GM18502 (cell line): ENCODE measurements around the gene MBTPS1.
"Not testable (repeated sequence)": the region's sequence is repeated elsewhere in the genome, so short reads cannot be mapped to it uniquely, and the experiment has no call there.

Experiments
- ATAC-seq: cut with Tn5 transposase; IDR thresholded peaks from one replicate; pipeline ENCODE4 v1.9.1; 2021; ENCODE audit warnings: mild to moderate bottlenecking; ENCODE audit not compliant: unreplicated experiment, poor library complexity

The MBTPS1 gene

GRCh38 chr16:84137769-84138357, 21.1 kb upstream of the MBTPS1 start:
- ATAC-seq = no peak

- no peak for ATAC-seq
Measured at GRCh38 chr16:84137287-84137686, 20.5 kb upstream of the MBTPS1 start.

- ATAC-seq = no peak
Measured at GRCh38 chr16:84136331-84137125, 19.8 kb upstream of the MBTPS1 start.

GRCh38 chr16:84132527-84133285, 16.0 kb upstream of the MBTPS1 start:
- no peak for ATAC-seq

GRCh38 chr16:84131117-84131516, 14.4 kb upstream of the MBTPS1 start:
- no peak for ATAC-seq

- ATAC-seq = no peak
Measured at GRCh38 chr16:84124257-84125073, 7.7 kb upstream of the MBTPS1 start.

GRCh38 chr16:84121007-84121406, 4.3 kb upstream of the MBTPS1 start:
- ATAC-seq = no peak

GRCh38 chr16:84120023-84120422, 3.3 kb upstream of the MBTPS1 start:
- ATAC-seq = no peak

- ATAC-seq = no peak
Measured at GRCh38 chr16:84119368-84119767, 2.6 kb upstream of the MBTPS1 start.

GRCh38 chr16:84118315-84118714, 1.6 kb upstream of the MBTPS1 start:
- ATAC-seq = not testable (repeated sequence)

- no peak for ATAC-seq
Measured at GRCh38 chr16:84117494-84117843, 727 bp upstream of the MBTPS1 start.

- peak; percentile 43 for ATAC-seq
Measured at GRCh38 chr16:84115919-84116719, 623 bp downstream of the MBTPS1 start.

- not testable (repeated sequence) for ATAC-seq
Measured at GRCh38 chr16:84111949-84112348, 4.8 kb downstream of the MBTPS1 start.

GRCh38 chr16:84111525-84111924, 5.2 kb downstream of the MBTPS1 start:
- no peak for ATAC-seq

- no peak for ATAC-seq
Measured at GRCh38 chr16:84110527-84110926, 6.2 kb downstream of the MBTPS1 start.

GRCh38 chr16:84109598-84110335, 7.0 kb downstream of the MBTPS1 start:
- no peak for ATAC-seq

- ATAC-seq = no peak
Measured at GRCh38 chr16:84107921-84108320, 8.8 kb downstream of the MBTPS1 start.

GRCh38 chr16:84105948-84106740, 10.6 kb downstream of the MBTPS1 start:
- ATAC-seq = no peak
